Keratinocyte (primary cell): ENCODE data around the gene KLHL15. TPM values are rescaled to one million over a fixed set of nuclear protein-coding genes. Genes with fewer than 3 reads are reported as not detected.

Source experiments
- DNase-seq: peaks from one replicate; pipeline ENCODE4 v3.0.0-alpha.2; 2011; ENCODE audit warnings: low read depth, missing footprints, low spot score
- FAIRE-seq: peaks from 2 replicates; lab custom pipeline; 2011; peaks lifted over from hg19 to GRCh38; lab: Jason Lieb, UNC
- H2AFZ ChIP-seq: 2 replicates; pipeline ENCODE4 v1.6.0; 2012; ENCODE audit warnings: low read length, control low read depth, inconsistent platforms; ENCODE audit not compliant: control insufficient read depth
- H3K27ac ChIP-seq: 2 replicates; pipeline ENCODE4 v1.5.1; 2011; ENCODE audit warnings: low read length; ENCODE audit not compliant: control insufficient read depth, insufficient read depth
- H3K27me3 ChIP-seq: 3 replicates; pipeline ENCODE4 v1.6.0; 2011; ENCODE audit warnings: low read length; ENCODE audit not compliant: control insufficient read depth, insufficient read depth; ENCODE audit errors: extremely low read depth
- H3K36me3 ChIP-seq, 2 experiments: 2 replicates in 1 of 2; 3 replicates in 1 of 2; pipeline ENCODE4 v1.5.1; 2011; ENCODE audit warnings: low read length in 2 of 2, mild to moderate bottlenecking in 1 of 2; ENCODE audit not compliant: control insufficient read depth in 2 of 2, insufficient read depth in 2 of 2; ENCODE audit errors: extremely low read depth in 1 of 2
- H3K4me1 ChIP-seq: 3 replicates; pipeline ENCODE4 v1.5.1; 2011; ENCODE audit warnings: low read length; ENCODE audit not compliant: control insufficient read depth, insufficient read depth; ENCODE audit errors: extremely low read depth
- H3K4me2 ChIP-seq: 3 replicates; pipeline ENCODE4 v1.6.0; 2011; ENCODE audit warnings: low read depth, low read length; ENCODE audit not compliant: control insufficient read depth, insufficient read depth; ENCODE audit errors: extremely low read depth
- H3K4me3 ChIP-seq, 3 experiments: fragments of 200-600 bp in 1 of 3; sonication (generic) in 1 of 3; 2 replicates in 2 of 3; 3 replicates in 1 of 3; pipeline ENCODE4 v1.5.1; 2011 to 2016; ENCODE audit warnings: low read length in 3 of 3, mild to moderate bottlenecking in 3 of 3, control low read depth in 2 of 3, inconsistent platforms in 1 of 3, low read depth in 1 of 3, mixed read lengths in 1 of 3, mixed run types in 1 of 3, moderate library complexity in 1 of 3; ENCODE audit not compliant: control insufficient read depth in 2 of 3, insufficient read depth in 2 of 3; ENCODE audit errors: extremely low read depth in 1 of 3
- H3K79me2 ChIP-seq: 2 replicates; pipeline ENCODE4 v1.6.0; 2012; ENCODE audit warnings: low read length; ENCODE audit not compliant: control insufficient read depth, insufficient read depth
- H3K9ac ChIP-seq: 3 replicates; pipeline ENCODE4 v1.6.0; 2011; ENCODE audit warnings: low read length; ENCODE audit not compliant: control insufficient read depth, insufficient read depth; ENCODE audit errors: extremely low read depth
- H3K9me1 ChIP-seq: 3 replicates; pipeline ENCODE4 v1.6.0; 2011; ENCODE audit warnings: low read length; ENCODE audit not compliant: control insufficient read depth, insufficient read depth; ENCODE audit errors: extremely low read depth
- H3K9me3 ChIP-seq: 2 replicates; pipeline ENCODE4 v1.5.1; 2012; ENCODE audit warnings: low read depth, low read length; ENCODE audit not compliant: control insufficient read depth
- H4K20me1 ChIP-seq: 3 replicates; pipeline ENCODE4 v1.6.0; 2011; ENCODE audit warnings: low read length; ENCODE audit not compliant: control insufficient read depth, insufficient read depth; ENCODE audit errors: extremely low read depth
- CTCF ChIP-seq, 3 experiments: IDR thresholded peaks in 1 of 3; conservative IDR thresholded peaks in 1 of 3; optimal IDR thresholded peaks in 1 of 3; 2 replicates in 2 of 3; 3 replicates in 1 of 3; pipeline versions ENCODE3 to v1.5.1; 2011; ENCODE audit warnings: low read length in 3 of 3, mild to moderate bottlenecking in 3 of 3, moderate library complexity in 2 of 3, control low read depth in 1 of 3, inconsistent platforms in 1 of 3; ENCODE audit not compliant: insufficient read depth in 2 of 3; ENCODE audit errors: extremely low read depth in 1 of 3
- EZH2 ChIP-seq: IDR thresholded peaks from one replicate; pipeline ENCODE4 v1.6.1; 2012; ENCODE audit warnings: inconsistent platforms, mild to moderate bottlenecking, low read length, moderate library complexity
- dilution Hi-C: fragments of 300-500 bp; cut with MboI; formaldehyde crosslinking; loops from one replicate; pipeline ENCODE4 v1.7.0; 2020; ENCODE audit warnings: low sequenced_read_pairs; ENCODE audit not compliant: extremely low pct_ligation_motif_present
- polyA minus RNA-seq, 3 experiments: library from RNA; depleted of rRNA, polyadenylated mRNA; stranded (reverse); fragments of >200 nt; gene quantifications; 1 replicate in 1 of 3; 2 replicates in 1 of 3; 3 replicates in 1 of 3; pipeline ENCODE4 v1.2.3, GENCODE V29; 2011
- polyA plus RNA-seq, 5 experiments: library from polyadenylated mRNA; depleted of rRNA in 3 of 5; stranded (reverse) in 3 of 5; stranded (forward) in 1 of 5; unstranded in 1 of 5; fragments of >200 nt; gene quantifications; 1 replicate in 1 of 5; 2 replicates in 3 of 5; 3 replicates in 1 of 5; pipeline versions ENCODE4 v1.2.1 to v1.2.3, GENCODE V29; 2011 to 2012; ENCODE audit warnings: missing spikeins in 2 of 5, low read depth in 1 of 5, low replicate concordance in 1 of 5

KLHL15 gene
- polyA plus RNA-seq = 1.9 to 3.4 TPM (median 2.2 TPM) in 3 replicates
- polyA plus RNA-seq (2011; ENCODE audit: low read depth) = 0.91 TPM
- 0.90 and 1.5 TPM in 2 replicates for polyA plus RNA-seq (2011; cell fraction: cytosol; rRNA removed)
- polyA plus RNA-seq (2011; cell fraction: nucleus; rRNA removed) = 2.3 and 3.4 TPM in 2 replicates
- 1.6 TPM in 2 replicates for polyA plus RNA-seq (2012; ENCODE audit: low replicate concordance)
- 1.0 to 6.3 TPM (median 2.5 TPM) in 3 replicates for polyA minus RNA-seq
- polyA minus RNA-seq (2011; cell fraction: cytosol; rRNA and poly(A)+ RNA removed) = 2.5 TPM
- polyA minus RNA-seq (2011; cell fraction: nucleus; rRNA and poly(A)+ RNA removed) = 3.8 and 5.9 TPM in 2 replicates

DNA sequence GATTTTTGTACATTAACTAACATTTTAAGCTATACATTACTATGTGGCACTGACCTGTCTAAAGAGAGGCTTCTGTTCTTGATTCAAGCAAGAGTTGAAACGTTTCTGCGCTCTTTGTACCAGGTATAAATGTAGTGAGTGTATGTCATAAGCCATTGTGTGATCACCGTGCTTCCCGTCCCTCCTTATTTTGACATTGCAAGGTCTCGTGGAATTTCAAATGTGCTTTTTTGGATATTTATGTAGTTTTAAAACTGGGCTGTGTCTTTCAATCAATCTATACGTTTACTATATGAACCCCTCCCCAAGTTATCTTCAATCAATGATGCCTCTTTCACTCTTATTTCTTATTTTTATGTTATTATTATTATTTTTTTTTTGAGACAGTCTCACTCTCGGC, at the start of gene KLHL15:
Gene KLHL15 (minus strand): TSS at position 101 of the 400 bp plus-strand sequence. CDS start 20,493 bp downstream, outside the sequence.
- Histone ChIP-seq H2AFZ (peak within 1 kb of the TSS; percentile 81), H3K4me3 (peak within 1 kb of the TSS; percentile 70 to 79 (median 72)), H3K9me3 (no peaks in the 10 kb centered on the region), H3K27me3 (no peaks in the 10 kb centered on the region), H3K9ac (peak within 1 kb of the TSS; percentile 92), H3K36me3 (no peaks in the 10 kb centered on the region), H3K4me1 (no peaks in the 10 kb centered on the region), H3K9me1 (no peaks in the 10 kb centered on the region), H3K27ac (peak within 1 kb of the TSS; percentile 87), H3K4me2 (peak within 1 kb of the TSS; percentile 82), H3K79me2 (peaks cover 16% of the 10 kb centered on the region), H4K20me1 (no peaks in the 10 kb centered on the region)
- no peak for DNase-seq
- dilution Hi-C loops = no loop called here
- TF ChIP-seq CTCF (optimal IDR thresholded peaks at IDR 0.05 in 1 of 3, IDR thresholded peaks at IDR 0.05 in 1 of 3, conservative IDR thresholded peaks at IDR 0.05 in 1 of 3; ENCODE audit: extremely low read depth in 1 of 3, insufficient read depth in 2 of 3, low read length in 3 of 3) = no peak
- TF ChIP-seq EZH2 = no peak
- no peak for FAIRE-seq

GRCh38 chrX:24069877-24070276, 42.9 kb upstream of the KLHL15 start:
- TF ChIP-seq CTCF (optimal IDR thresholded peaks at IDR 0.05 in 1 of 3, IDR thresholded peaks at IDR 0.05 in 1 of 3, conservative IDR thresholded peaks at IDR 0.05 in 1 of 3; ENCODE audit: extremely low read depth in 1 of 3, insufficient read depth in 2 of 3, low read length in 3 of 3) (no peak), EZH2 (no peak)
- dilution Hi-C loops = no loop called here
- no peaks in the 10 kb centered on the region for H3K4me1 ChIP-seq
- H3K9me3 ChIP-seq = no peaks in the 10 kb centered on the region
- DNase-seq = no peak
- H3K36me3 ChIP-seq = peaks cover 23 to 41% of the 10 kb centered on the region in 2 experiments
- H4K20me1 ChIP-seq = peaks cover 5% of the 10 kb centered on the region
- FAIRE-seq = no peak
- no peak overlapping the region for H3K27ac ChIP-seq
- H2AFZ ChIP-seq = no peak overlapping the region
- no peak overlapping the region for H3K4me2 ChIP-seq
- H3K79me2 ChIP-seq = peaks cover 7% of the 10 kb centered on the region
- no peak overlapping the region for H3K4me3 ChIP-seq
- H3K27me3 ChIP-seq = no peaks in the 10 kb centered on the region
- H3K9me1 ChIP-seq = no peaks in the 10 kb centered on the region
- H3K9ac ChIP-seq = no peak overlapping the region
